GM12878 (cell line): ENCODE data around the gene JMJD6. TPM values are rescaled to one million over a fixed set of nuclear protein-coding genes. Genes with fewer than 3 reads are reported as not detected.

Source experiments
- BCL3 ChIP-seq: IDR thresholded peaks from 2 replicates; pipeline ENCODE4 v1.6.1; 2011; ENCODE audit warnings: borderline replicate concordance, low read depth, mild to moderate bottlenecking, moderate library complexity, low read length; ENCODE audit not compliant: insufficient read depth, poor library complexity, severe bottlenecking
- CHD1 ChIP-seq: IDR thresholded peaks from 2 replicates; pipeline ENCODE4 v1.6.1; 2012; ENCODE audit warnings: low read depth, low read length, improper control_type of control experiment
- CUX1 ChIP-seq: IDR thresholded peaks from 2 replicates; pipeline ENCODE4 v1.6.1; 2012; ENCODE audit warnings: improper control_type of control experiment, low read depth, low read length; ENCODE audit not compliant: insufficient replicate concordance
- E2F8 ChIP-seq: fragments of 450-650 bp; IDR thresholded peaks from 2 replicates; pipeline ENCODE4 v1.6.1; 2018; ENCODE audit warnings: mild to moderate bottlenecking, low read depth, moderate library complexity; ENCODE audit not compliant: partially characterized antibody
- EGR1 ChIP-seq, 2 experiments: IDR thresholded peaks; 1 replicate in 1 of 2; 2 replicates in 1 of 2; pipeline ENCODE4 v1.6.1; 2011 to 2012; ENCODE audit warnings: low read depth in 2 of 2, low read length in 2 of 2, borderline replicate concordance in 1 of 2, mild to moderate bottlenecking in 1 of 2, moderate library complexity in 1 of 2
- EP300 ChIP-seq, 2 experiments: fragments of 150-350 bp in 1 of 2; IDR thresholded peaks; 2 replicates each; pipeline ENCODE4 v1.6.1; 2011 to 2012; ENCODE audit warnings: low read depth in 2 of 2, low read length in 2 of 2, borderline replicate concordance in 1 of 2, improper control_type of control experiment in 1 of 2, inconsistent platforms in 1 of 2; ENCODE audit not compliant: control insufficient read depth in 1 of 2
- FOXM1 ChIP-seq: IDR thresholded peaks from 2 replicates; pipeline ENCODE4 v1.6.1; 2012; ENCODE audit warnings: low read depth, mild to moderate bottlenecking, inconsistent platforms, low read length, moderate library complexity
- HDGF ChIP-seq: fragments of 450-650 bp; IDR thresholded peaks from 2 replicates; pipeline ENCODE4 v1.6.1; 2016; ENCODE audit warnings: antibody characterized with exemption
- IKZF1 ChIP-seq: fragments of 450-650 bp; conservative IDR thresholded peaks from 2 replicates; pipeline ENCODE4 v1.6.1; 2017; ENCODE audit warnings: antibody characterized with exemption, mild to moderate bottlenecking
- IRF3 ChIP-seq: fragments of 450-650 bp; IDR thresholded peaks from 2 replicates; pipeline ENCODE4 v1.6.1; 2014; ENCODE audit warnings: mild to moderate bottlenecking
- MYB ChIP-seq: fragments of 150-350 bp; IDR thresholded peaks from 2 replicates; pipeline ENCODE4 v1.6.1; 2014; ENCODE audit warnings: mild to moderate bottlenecking, low read depth, low read length, borderline replicate concordance
- RAD21 ChIP-seq: IDR thresholded peaks from 2 replicates; pipeline ENCODE4 v1.6.1; 2011; ENCODE audit warnings: mild to moderate bottlenecking, low read depth, low read length, moderate library complexity; ENCODE audit not compliant: insufficient read depth
- RB1 ChIP-seq: fragments of 450-650 bp; formaldehyde crosslinking; IDR thresholded peaks from 2 replicates; pipeline ENCODE4 v1.6.1; 2017; ENCODE audit warnings: mild to moderate bottlenecking, borderline replicate concordance
- RCOR1 ChIP-seq: conservative IDR thresholded peaks from 2 replicates; pipeline ENCODE4 v1.6.1; 2012; ENCODE audit warnings: low read depth, low read length, improper control_type of control experiment
- RELA ChIP-seq: fragments of 450-650 bp; IDR thresholded peaks from 2 replicates; pipeline ENCODE4 v1.8.0; 2014; ENCODE audit warnings: borderline replicate concordance; ENCODE audit not compliant: partially characterized antibody
- SP1 ChIP-seq: IDR thresholded peaks from one replicate; pipeline ENCODE4 v1.6.1; 2011; ENCODE audit warnings: low read depth, low read length
- STAT3 ChIP-seq: IDR thresholded peaks from 2 replicates; pipeline ENCODE4 v1.6.1; 2011; ENCODE audit warnings: low read depth, low read length, improper control_type of control experiment
- TCF3 ChIP-seq: IDR thresholded peaks from 2 replicates; pipeline ENCODE4 v1.6.1; 2012; ENCODE audit warnings: low read depth, mild to moderate bottlenecking, low read length, borderline replicate concordance; ENCODE audit not compliant: insufficient read depth
- polyA plus RNA-seq, 11 experiments: library from polyadenylated mRNA; depleted of rRNA in 4 of 11; unstranded in 6 of 11; stranded (reverse) in 5 of 11; fragments of >200 nt; fragmentation: Nextera tagmentation in 4 of 11; fragmentation: Illumina TruSeq in 1 of 11; extraction: Ambion mirVana in 4 of 11; extraction: Trizol in 1 of 11; gene quantifications; 1 replicate in 1 of 11; 2 replicates in 10 of 11; pipeline versions ENCODE4 v1.2.1 to v1.2.3, GENCODE V29; 2011 to 2016; ENCODE audit warnings: inconsistent platforms in 2 of 11, missing spikeins in 2 of 11, low read depth in 1 of 11
- total RNA-seq, 4 experiments: library from RNA; depleted of rRNA in 3 of 4; stranded (reverse); fragments of >200 nt in 3 of 4; fragmentation: Illumina TruSeq in 1 of 4; extraction: Trizol in 1 of 4; gene quantifications; 2 replicates each; pipeline versions ENCODE4 v1.2.1 to v1.2.3, GENCODE V29; 2013 to 2021

Gene JMJD6
- total and polyA plus RNA-seq, 10 of the 15 experiments (the other 5 are each of a cell fraction or from before 2014, with no cell fraction given): 1.2 to 36.0 (median 22.2) TPM

GRCh38 chr17:76737676-76738467 is 11.5 kb upstream of the JMJD6 start, which contains the start of gene MFSD11 (continued):
- TF ChIP-seq RAD21 (no peak), HDGF (peak; percentile 86), IKZF1 (peak; percentile 92), E2F8 (no peak), MYB (no peak), TCF3 (0 out of 2 replicates have a peak, but pooled peaks have one; percentile 65), RB1 (no peak; the same call in 1 of the 2 replicates), FOXM1 (no peak), EP300 (IDR thresholded peaks at IDR 0.05; ENCODE audit: borderline replicate concordance in 1 of 2, control insufficient read depth in 1 of 2, low read depth in 2 of 2, low read length in 2 of 2) (no peak), CUX1 (no peak), RCOR1 (no peak), STAT3 (no peak), CHD1 (no peak), BCL3 (peak; percentile 18), RELA (peak; percentile 77), EGR1 (IDR thresholded peaks at IDR 0.05; ENCODE audit: borderline replicate concordance in 1 of 2, low read depth in 2 of 2, low read length in 2 of 2) (0 out of 3 replicates have a peak, but pooled peaks of 1 of the 2 experiments have one; percentile 25), IRF3 (no peak), SP1 (no peak)
